COLO668 (cell line): ENCODE data around the gene ACAP1.

ENCODE experiments used
- DNase-seq: peaks from one replicate; lab custom pipeline; 2025; ENCODE audit not compliant: unreplicated experiment; lab: John Stamatoyannopoulos, UW

Gene ACAP1

DNA sequence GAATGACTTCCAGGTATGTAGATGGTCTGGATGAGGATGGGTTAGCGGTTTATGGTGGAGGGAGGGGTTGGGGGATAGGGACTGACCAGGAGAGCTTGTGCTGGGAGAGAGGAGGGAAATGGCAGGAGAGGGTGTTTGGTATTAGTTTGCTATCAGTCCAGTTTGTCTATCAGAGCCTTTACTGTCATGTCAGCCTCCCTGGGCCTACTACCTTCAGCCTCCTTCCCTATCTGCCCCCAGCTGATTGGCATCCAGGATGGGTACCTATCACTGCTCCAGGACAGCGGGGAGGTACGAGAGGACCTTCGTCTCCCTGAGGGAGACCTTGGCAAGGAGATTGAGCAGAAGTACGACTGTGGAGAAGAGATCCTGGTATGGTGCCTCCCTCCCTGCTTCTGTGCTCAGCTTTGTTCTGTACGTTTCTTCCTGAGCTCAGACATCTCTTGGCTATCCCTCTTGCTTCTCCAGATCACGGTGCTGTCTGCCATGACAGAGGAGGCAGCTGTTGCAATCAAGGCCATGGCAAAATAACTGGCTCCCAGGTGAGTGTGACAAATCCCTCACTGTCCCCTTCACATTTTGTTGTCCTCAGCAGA is 25.1 kb upstream of the ACAP1 start:
- no peak for DNase-seq

DNA sequence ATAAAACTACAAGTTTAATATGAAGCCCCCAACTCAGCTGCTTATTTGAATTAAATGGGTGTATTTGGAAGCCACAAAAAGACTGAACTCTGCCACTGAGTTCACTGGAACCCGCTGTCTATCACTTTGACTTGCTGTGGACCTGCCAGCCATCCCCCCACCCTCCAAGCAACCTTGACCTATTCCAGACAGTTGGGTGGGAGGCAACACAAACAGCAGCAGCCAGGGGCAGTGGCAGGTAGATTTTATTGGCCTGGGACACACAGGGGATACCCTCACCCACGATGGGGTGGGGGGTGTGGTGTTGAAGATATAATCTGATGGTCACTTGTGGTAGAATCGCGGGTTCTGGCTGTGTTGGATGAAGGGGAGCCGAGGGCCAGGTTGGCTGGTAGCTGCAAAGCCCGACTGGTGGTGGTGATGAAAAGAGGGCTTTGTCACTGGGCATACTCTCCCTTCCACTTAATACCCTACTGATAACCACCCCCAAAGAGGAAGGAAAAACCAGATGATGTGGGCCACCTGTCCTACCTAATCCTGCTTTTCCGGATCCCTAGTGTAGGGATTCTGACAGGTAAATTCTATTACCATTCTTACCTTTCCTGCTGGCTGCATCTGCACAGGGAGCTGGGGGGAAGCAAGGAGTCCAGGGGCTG is 23.8 kb upstream of the ACAP1 start:
- DNase-seq: no peak

- peak; percentile 2 for DNase-seq
Measured at GRCh38 chr17:7313088-7313889, 23.0 kb upstream of the ACAP1 start.

DNA sequence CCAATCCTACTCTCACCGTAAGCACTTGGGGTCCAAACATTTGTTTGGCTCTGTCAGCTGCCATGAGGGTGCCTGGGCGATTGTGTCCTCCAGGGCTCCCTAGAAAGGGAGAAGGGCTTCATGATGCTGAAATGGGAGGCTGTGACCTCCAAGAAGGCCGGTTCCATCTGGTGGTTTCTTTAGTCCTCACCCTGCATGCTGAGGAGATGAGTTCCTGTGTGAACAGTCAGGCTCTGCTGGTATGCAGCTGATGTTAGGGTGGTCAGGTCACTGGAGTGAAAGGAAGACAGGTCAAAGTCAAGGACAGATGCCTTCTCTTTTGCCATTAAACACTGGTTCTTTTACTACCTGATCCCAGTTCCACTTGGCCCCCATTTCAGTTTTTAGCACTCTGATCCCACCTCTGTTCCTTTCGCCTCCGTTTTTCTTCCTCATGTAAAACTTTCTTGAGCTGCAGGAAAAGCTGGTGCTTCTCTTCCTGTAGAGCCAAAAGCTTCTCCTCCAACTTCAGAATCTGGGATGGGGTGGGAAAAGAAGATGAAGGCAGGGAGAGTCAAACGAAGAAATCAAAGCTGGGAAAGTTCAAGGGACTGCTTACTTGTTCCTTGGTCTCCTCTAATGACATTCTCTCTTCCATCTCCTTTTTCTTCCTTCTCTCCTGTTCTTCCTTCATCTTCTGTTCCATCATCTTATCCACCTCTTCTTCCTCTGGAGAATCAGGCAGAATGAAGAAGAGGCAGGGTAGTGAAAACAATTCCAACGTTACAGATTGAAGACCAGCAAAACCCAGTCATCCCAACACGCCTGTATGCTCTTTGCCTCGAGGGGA is 22.2 kb upstream of the ACAP1 start:
- no peak for DNase-seq

DNA sequence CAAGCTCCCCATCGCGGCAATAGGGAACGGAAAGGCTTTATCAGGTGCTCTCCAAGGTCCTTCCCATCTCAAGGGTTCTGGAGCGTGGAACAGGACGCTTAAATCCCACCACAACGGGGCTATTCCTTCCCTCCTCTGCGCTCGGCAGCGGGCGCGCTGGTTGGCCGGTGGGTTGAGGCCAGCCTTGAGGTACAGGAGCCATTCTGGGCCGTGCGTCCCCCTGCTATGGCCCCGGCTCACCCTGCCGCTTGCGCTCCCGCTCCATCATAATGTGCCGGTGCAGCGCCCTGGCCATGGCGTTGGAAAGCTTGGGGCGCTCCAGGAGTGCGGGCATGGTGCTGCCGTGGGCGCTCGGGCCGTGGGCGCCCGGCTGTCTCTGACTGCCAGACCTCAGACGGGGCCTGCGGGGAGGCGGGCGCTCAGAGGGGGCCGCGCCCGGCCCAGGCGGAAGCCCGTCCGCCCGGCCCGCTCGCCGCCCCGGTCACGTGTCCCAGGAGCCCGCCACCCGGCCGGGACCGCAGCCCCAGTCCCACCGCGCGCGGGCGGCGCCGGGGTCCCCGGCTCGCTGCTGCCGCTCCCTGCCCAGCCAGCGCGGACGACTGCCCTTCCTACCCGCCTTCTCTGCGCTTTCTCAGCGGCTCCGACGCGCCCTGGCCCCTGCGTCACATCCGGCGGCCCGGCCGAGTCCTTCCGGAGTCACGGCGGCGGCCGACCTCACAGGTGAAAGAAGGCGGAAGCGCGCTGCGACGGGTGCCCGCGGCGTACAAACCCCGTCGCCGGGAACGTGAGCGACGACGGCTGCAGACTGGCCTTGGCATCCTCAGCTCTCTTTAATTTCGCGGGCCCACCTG is 21.4 kb upstream of the ACAP1 start, which contains the start of gene GPS2:
TSS of gene GPS2 (minus strand) at position 642 of the 851 bp plus-strand sequence. CDS start at position 334, 308 bp downstream.
- DNase-seq: peak; percentile 92

DNA sequence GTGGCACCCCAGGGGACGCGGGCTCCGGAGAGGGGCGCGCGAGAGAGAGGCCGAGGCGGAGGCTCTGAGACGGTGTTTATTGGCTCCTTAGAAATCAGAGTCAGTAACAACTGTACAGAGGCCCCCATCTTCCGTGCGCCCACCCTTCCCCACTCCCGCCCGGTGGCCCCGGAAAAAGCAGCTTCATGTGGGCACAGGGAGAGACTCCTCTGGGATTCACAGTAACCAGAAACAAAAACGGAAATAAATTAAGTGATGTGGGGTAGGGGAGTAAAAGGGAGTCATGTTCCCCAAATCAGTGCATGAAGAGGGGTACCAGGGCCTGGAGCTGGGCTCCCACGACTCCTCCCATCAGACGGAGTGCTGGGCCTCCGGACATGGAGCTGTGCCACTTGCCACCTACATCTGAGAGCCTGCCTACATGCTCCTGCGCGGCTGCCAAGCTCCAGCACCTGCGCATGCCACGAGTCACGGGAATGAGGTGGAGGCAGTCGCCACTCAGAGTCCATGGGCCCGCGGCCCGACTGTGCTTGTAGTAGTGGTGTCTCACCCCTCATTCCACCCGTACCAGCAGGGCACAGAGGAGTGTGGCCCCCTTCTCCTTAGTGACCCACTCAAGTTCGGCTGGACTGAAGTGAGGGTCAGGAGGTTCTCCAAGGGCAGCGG is 20.6 kb upstream of the ACAP1 start:
- peak; percentile 11 for DNase-seq

GRCh38 chr17:7317161-7317803 is 19.0 kb upstream of the ACAP1 start:
- no peak for DNase-seq

DNA sequence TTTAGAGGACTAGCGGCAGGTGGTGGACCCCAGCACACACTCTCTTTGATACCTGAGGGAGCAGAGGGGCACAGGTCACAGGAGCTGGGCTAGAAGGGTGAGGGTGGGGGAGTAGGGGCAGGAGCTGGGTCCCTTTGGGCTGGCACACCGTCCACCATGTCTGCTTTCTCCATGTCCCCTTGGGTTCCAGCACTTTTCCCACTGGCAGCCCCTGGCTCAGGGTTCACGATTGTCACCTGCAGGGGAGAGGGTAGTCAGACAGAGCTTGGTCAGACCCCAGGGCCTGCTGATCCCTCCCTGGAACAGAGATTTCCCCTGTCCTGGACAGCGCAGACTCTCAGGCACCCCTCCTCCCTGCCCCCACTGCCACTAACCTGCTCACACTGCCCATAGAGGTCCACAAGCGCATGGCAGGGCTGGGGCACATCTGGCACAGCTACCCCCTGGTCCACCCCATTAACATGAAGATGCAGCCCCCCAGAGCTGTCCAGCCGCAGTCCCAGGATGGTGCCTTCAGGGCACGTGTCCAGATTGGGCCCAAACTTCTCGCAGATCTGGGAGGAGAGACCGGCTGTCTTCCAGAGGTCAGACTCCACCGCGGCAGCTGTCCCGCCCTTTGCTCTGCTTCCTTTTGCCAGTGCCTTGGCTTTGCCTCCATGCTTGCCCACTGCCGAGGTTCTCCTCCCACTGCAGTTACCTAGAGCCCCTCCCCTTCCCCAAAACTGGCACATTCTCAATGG is 18.0 kb upstream of the ACAP1 start:
- DNase-seq: no peak

GRCh38 chr17:7321466-7321865 is 14.9 kb upstream of the ACAP1 start:
- DNase-seq: no peak

GRCh38 chr17:7322520-7323194 is 13.7 kb upstream of the ACAP1 start:
- DNase-seq: no peak

- peak; percentile 9 for DNase-seq
Measured at GRCh38 chr17:7323731-7324437, 12.4 kb upstream of the ACAP1 start.

DNA sequence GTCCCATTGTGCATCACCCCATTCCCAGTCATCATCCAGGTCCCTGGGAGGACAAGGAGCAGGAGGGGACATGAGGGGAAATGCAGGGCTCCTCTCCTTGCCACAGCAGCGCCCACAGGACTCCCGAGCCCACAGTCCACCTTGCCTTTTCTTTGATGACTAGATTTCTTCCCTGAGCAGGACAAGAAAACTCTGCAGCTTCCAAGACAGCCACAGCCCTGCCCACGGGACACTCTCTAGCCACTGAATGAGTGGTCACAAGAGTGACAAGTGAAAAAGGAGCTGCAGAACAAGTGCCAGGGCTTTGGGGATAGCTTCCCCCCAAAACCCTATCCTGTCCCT is 11.9 kb upstream of the ACAP1 start:
- DNase-seq: no peak

DNA sequence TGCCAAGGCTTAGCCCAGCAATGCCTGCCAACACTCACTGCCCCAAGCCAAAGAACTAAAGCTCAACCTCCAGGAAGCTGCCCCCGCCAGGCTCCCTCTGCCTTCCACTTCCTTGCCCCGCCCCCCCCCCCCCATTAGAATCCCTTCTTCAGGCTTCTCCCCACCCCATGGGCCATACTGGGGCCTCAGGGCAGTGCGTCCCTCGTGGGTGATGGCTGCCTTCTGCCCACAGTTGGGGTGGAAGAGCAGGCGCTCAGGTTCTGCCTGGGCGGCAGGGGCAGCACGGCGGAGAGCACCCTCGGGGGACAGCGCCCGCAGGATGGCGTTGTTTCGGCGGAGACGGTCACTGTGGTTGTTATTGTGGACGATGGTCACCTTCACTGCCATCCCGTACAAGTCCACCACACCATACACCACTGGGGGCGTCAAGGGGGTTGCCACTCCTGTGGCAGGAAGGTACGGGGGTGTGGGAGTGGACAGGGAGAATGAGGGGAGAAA is 11.2 kb upstream of the ACAP1 start:
- DNase-seq: no peak

GRCh38 chr17:7326186-7326585 is 10.1 kb upstream of the ACAP1 start:
- DNase-seq: no peak

GRCh38 chr17:7327056-7327455 is 9.3 kb upstream of the ACAP1 start:
- DNase-seq: no peak

DNA sequence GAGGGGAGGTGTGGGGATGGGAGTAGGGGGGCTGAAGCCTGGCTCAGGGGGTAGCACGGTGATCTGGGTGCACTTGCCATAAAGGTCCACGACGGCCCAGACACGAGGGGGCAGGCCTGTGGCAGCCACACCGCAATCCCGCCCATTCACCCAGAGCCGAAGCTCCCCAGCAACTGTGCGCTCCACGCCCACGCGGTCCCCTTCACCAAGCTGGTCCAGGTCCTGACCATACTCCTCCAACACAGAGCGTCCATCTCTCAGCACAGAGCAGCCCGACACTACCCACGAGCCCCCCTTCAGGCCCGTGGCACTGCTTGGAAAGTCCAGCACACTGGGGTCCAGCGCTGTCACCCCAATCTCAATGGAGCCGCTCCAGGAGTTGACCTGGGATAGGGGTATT is 8.8 kb upstream of the ACAP1 start:
- DNase-seq: no peak

DNA sequence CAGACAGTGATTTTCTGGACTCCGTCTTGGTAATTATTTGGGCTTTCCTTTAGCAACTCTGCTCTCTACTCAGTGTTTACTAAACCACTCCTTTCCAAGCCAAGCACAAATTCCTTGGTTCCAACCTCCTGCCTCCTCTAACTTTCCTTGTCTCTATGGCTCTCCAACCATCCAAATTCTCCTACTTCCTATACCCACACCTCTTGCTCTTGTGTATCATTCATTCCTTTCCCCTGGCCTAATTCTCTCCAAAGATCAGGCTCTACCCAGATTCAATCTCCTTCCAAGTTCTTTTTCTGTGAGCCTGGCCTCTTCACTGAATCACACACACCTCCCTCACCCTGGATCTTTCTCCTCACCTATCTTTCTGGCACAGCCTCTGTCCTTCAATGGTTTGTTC is 8.3 kb upstream of the ACAP1 start:
- no peak for DNase-seq
